HG02943 (cell line): Measurements from ENCODE around the gene MYPOP.

Experiments used
- ATAC-seq: cut with Tn5 transposase; IDR thresholded peaks from one replicate; pipeline ENCODE4 v1.9.1; 2021; ENCODE audit warnings: mild to moderate bottlenecking, low read depth, moderate library complexity; ENCODE audit not compliant: unreplicated experiment

The MYPOP gene

DNA sequence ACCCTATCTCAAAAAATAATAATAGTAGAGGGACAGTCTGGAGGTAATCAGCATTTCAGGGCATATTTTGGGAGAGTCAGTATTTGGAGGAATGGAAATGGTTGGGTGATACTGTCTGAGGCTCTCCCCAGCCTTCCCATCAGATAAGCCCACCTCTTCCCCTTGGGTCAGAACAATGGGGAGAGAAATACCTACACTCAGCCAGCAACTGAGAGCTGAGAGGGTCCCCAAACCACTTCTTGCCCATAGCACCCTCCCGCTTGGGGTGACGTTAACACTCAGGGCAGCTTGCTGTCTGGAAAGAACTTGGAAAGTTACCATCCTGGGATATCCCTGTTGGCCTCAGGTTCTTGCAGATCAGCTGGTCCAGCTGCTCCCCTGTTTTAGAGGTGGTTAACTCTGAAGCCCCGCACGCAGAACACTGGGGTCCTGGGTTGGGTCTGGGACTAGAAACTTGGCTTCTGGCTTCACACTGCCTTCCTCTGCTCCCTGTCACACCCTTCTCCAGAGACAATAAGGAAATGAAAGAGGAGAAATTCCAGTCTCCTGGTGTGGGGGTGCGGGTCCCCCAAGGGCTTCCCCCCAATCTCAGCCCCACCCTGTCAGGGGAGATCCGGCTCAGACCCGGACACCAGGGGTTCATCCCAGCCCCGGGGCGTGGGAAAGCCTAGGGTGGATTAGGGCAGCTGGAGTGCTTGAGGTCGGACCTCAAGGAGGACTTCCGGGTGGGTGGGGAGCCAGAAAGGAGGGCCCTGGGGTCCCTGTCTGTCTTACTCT lies 35.8 kb downstream of the MYPOP start:
- no peak for ATAC-seq

DNA sequence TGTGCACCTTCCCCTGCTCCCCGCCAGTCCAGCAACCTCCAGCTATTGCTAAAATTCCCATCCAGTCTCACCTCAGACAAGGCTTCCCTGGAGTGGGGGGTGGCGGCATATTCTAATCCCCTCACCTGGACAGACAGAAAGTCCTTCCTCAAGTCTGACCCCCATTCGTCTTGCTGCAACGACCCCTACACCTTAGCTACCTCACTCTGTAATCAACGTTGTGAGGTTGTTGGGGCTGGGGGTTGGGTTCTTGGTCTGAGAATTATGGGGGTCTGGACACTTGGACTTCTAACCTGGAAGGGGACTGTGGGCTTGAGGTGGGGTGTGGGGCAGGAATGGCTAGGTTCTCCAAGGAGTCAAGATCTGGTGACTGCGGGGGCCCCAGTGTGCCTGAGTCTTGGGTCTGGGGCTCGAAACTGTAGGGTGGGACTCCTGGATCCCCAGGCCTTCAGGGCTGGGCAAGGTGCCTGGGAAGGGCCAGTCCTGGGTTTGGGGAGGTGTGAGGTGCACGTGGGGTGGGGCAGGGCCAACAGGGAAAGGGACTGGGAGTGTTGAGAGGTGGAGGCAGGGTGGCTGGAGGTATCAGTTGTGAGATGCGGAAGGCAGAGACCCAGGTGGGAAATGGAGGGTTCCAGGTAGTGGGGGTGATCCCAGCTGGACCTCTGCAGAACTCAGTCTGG lies 37.0 kb downstream of the MYPOP start:
- ATAC-seq: no peak

DNA sequence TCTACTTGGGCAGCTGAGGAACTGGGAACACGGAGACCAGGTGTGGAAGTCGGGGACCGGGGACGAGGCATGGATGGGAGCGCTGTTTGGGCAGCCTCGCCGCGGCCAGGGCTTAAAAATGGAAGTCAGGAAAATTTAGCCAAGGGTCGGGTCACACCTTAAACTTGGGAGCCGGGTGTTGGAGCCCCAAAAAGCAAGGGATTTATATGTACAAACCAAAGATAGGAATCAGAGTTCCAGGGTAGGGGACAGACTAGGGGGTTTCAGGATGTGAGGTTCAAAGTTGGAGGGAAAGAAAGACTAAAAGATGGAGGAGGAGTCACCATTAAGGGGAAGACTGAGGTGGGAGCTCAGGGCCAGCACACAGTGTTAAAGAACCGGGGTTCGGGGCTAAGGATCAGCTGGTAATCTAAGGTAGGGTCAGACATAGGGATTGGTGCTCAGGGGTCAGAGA lies 37.8 kb downstream of the MYPOP start:
- no peak for ATAC-seq

DNA sequence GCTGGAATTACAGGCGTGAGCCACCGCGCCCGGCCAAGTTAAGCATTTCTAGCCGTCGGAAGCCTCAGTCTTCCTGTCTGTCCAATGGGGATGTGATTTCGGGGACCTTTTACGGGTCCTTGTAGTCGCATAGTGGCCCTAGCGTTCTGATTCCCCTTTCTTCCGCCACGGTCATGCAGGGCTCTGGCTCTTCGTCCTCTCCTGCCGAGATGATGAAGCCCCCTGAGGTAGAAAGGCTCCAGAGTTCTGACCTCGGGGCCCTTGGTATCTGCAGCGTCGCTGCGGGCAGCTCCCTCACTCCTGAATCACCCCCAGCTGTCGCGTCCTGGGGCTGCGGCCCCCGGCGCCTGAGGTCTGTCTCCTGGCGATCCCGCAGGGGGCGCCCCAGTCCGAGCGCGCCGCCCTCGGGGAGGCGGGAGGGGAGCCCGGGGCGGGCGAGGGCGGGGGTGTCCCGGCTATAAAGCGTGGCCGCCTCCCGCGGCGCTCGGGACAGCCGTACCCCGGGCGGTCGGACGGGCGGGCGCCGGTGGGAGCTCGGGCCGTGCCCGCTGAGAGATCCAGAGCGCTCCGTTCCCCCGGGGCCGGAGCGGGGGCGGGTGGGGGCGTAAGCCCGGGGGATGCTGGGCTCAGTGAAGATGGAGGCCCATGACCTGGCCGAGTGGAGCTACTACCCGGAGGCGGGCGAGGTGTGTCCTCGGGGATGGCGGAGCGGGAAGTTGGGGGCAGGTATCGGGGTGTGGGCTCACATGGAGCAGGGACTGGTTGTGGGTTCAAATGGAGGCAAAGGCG lies 38.4 kb downstream of the MYPOP start, which contains the start of gene FOXA3:
Gene FOXA3 (plus strand): TSS at position 487 of the 789 bp plus-strand sequence. CDS start 131 bp downstream, at position 618.
- ATAC-seq: no peak

DNA sequence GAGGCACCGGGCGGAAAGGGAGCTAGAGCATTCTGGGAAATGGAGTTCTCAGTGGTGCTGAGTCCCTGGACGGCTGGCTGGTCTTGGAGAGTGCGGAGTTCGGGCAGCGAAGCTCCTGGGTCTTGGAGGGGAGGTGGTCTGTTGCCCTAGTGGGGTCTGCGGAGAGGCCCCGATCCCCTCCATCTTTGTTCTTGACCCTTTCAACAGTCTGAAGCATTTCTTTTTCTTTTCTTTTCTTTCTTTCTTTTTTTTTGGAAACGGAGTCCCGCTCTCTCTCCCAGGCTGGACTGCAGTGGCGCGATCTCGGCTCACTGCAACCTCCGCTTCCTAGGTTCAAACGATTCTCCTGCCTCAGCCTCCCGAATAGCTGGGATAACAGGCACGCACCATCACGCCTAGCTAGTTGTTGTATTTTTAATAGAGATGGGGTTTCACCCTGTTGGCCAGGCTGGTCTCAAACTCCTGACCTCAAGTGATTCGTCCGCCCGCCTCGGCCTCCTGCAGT lies 39.0 kb downstream of the MYPOP start:
- ATAC-seq: no peak

DNA sequence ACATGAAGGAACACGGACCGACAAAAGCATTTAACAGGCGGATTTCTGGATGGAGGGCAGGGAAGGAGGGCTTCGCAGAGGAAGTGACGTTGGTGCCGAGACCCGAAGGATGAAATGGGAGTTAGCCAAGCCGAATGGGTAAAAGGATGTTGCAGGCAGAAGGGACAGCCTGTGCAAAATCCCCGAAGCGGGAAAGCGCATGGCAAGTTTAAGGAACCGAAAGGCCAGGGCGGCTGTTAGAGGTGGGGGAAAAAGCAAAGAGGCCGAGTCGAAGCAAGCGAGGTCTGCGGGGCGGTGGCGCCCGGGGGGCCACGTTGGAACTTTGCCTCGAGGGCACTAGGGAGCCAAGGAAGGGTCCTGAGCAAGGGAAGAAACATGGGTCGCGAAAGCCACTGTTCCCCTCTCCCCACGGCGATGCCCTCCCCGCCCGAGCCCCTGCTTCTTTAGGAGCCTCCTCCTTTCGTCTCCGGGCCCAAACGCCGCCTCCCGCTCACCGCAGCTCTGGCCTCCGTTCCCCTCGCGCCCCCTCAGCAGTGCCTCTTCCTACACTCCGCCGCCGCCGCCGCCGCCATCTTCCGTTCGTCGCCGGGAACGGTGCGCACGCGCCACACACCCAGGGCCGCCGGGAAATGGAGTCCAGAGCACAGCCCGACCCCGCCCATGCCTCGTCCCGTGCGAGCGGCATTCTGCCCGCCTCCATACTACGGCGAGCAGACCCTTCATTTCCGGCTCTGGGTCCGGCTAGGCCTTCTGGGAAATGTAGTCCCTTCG lies 39.7 kb downstream of the MYPOP start, which contains the start of gene SYMPK:
Gene SYMPK (minus strand): TSS at position 584 of the 771 bp plus-strand sequence. CDS start 8,652 bp downstream, outside the sequence.
- peak; percentile 79 for ATAC-seq

DNA sequence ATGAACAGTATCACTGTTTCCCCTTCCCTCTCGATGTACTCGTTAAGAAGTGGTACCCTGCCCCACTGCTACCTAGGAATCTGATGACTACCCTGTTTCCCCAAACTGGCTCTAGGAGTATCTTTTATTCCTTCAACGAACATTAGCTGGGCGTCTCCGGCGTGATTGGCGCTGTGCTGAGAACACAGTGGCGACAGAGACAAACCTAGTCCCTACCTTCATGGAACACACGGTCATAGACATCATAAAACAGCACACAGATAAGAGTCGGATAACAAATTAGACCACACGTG lies 40.2 kb downstream of the MYPOP start:
- no peak for ATAC-seq

DNA sequence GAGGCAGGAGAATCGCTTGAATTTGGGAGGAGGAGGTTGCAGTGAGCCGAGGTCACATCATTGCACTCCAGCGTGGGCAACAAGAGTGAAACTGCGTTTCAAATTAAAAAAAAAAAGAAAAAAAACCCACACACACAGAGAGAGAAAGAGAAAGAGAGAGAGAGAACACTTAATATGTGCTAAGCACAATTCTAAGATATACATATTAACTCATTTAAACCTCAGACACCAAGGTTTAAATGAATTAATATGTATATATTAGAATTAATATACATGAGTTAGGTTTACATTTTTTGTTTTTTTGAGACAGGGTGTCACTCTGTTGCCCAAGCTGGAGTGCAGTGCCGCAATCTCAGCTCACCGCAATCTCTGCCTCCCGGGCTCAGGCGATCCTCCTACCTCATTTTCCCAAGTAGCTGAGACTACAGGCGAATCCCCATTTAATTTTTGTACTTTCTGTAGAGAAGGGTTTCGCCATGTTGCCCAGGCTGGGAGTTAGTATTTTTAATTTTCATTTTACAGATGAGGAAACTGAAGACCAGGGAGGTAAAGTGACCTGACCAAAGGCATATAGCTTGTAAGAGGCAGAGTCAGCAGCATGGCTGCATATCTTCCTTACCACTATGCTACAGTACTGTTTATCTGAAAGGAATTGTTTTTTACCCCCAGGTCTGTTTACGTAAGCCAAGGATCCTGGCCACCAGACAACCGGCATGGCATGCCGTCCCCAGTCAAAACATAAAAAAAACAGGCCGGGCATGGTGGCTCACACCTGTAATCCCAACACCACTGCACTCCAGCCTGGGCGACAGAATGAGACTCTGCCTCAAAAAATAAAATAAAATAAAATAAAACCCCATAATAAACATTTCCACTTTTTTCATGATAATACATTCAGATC lies 41.8 kb downstream of the MYPOP start:
- ATAC-seq: no peak

DNA sequence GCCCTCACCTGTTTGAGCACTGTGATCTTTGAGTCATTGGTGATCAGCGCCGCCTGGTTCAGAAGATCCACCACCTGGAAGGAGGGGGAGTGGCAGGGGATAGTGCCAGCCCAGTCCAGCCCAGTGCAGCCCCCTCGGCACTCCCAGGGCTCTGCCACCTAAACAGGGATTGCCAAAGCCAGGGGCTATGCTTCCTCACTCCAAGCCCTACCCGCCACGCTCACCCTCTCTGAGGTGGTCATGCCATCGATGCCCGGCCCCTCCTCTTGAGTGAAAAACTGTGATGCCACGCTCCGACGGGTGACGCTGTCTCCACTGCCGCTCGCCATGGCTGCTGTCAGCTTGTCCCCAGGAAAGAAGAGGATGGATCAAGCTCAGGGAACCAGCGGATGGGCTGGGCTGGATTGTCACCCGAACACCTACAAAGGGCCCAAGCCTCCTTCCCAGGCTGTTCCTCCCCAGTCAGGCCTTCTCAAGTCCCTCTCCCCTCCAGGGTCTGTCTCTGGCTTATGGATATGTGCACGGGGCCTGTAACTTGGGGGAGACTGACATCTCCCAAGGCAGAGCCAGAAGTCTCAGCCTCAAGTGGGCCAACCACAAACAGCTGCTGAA lies 48.1 kb downstream of the MYPOP start:
- ATAC-seq: no peak

DNA sequence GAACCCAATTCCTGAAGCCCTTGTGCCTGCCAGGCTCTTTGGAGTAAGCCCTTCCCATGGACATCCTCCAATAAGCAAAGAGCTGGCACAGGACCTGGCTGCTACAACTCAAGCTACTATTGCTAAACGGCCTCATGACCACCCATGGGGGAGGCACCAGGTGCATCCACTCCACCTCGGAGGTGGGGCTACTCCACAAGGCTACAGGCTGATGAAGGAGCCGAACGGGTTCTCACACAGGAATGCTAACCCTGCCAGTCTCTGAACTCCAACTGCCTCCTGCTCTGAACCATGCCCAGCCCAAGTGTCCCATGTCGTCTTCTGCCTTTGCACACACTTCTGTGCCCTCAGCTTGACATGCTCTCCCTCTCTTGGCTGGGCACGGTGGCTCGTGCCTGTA lies 49.4 kb downstream of the MYPOP start:
- ATAC-seq: no peak

DNA sequence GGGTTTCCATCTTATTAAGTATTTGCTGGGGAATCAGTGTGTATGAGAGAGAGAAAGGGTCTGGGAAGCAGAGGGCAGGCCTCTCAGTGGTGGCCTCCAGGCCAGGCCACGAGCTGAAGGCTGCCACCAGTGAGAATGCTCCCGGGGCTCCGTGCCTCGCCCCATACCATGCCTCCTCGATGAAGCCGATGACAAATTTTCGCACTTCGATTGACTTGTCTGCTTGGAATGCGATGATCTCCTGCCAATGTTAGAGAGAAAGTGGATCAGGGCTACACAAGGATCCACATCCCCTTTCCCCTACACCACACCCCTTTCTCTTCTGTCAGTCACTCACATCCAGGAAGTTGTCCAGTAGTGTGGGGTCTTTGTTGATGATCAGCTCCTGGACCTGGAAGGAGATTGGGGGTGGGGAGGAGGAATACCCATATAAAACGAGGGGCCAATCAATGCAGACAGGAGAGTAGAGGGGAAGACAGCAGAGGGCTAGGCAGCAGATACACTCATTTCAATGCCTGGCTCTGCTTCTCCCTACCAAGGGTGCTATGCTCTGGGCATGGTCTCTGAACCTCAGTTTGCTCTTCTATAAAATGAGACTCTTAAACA lies 50.2 kb downstream of the MYPOP start:
- ATAC-seq: no peak

DNA sequence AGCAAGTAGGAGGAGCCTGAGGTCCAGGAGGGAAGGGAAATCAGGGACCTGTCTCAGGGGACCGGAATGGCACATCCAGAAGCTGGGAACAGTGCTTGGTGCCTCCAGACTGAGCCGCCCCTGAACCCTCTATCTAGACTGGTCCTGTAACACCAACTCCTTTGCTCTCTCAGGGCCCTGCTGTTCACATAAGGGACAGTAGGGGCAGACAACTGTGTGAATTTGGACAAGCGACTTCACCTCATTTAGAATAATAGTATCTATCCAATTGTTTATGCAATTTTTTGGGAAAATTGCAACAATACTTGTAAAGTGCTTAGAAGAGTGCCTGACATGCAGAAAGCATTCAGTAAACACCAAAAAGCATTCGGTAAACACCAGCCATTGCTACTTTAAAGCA lies 53.5 kb downstream of the MYPOP start:
- no peak for ATAC-seq

DNA sequence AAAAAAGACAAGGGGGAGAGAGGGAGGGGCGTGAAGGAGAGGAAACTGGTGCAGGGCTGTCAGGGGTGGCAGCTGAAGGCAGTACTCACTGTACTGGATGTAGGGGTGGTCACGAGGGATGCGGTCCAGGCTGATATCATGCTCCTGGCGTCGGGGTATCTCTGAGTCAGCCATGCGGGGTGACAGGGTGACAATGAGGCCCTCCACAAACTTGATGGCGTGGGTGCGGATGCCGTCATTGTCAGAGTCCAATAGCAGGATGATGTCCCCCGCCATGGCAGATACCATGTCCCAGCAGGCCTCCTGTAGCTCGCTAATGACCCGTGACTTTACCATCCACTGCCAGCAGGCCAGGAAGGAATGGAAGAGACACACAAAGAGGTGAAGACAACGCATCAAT lies 54.8 kb downstream of the MYPOP start:
- ATAC-seq: no peak

DNA sequence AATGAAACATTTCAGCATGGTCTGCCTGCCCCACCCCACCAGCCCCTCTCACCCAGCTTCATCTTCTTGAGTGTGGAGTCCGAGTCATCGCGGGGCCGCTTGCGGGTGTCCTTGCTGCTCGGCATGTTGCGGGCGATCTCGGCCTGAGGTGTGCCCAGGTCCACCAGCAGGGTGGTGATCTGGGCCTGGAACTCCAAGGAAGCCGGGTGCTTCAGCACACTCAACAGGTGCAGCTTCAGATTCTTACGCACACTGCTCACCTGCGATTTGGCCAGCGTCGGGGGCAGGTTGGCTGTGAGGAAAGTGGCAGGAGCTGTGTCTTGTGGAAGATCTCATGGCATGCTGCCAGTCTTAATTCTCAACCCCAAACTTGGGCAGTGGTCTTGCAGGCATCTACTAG lies 60.2 kb downstream of the MYPOP start:
- no peak for ATAC-seq
